ENCODE measurements around the gene CPNE7. TPM values are rescaled to one million over a fixed set of nuclear protein-coding genes. Genes with fewer than 3 reads are reported as not detected.
"Not testable (repeated sequence)": the region's sequence is repeated elsewhere in the genome, so short reads cannot be mapped to it uniquely, and the experiment has no call there.

Gene CPNE7
- total RNA-seq, 1 donor from 2014 or later, result 1.0 TPM

GRCh38 chr16:89583895-89584644 lies 8.5 kb downstream of the CPNE7 start:
- no peak for ATAC-seq

GRCh38 chr16:89584768-89585549 lies 9.4 kb downstream of the CPNE7 start:
- no peak for ATAC-seq

GRCh38 chr16:89586218-89586617 lies 10.7 kb downstream of the CPNE7 start:
- no peak for ATAC-seq

GRCh38 chr16:89586853-89587252 lies 11.3 kb downstream of the CPNE7 start:
- no peak for ATAC-seq

GRCh38 chr16:89587676-89588075 lies 12.1 kb downstream of the CPNE7 start:
- ATAC-seq, result not testable (repeated sequence)

- ATAC-seq, result peak; percentile 4
Measured at GRCh38 chr16:89588413-89589109, 13.0 kb downstream of the CPNE7 start.

- ATAC-seq, result no peak
Measured at GRCh38 chr16:89589241-89589926, 13.8 kb downstream of the CPNE7 start.

- no peak for ATAC-seq
Measured at GRCh38 chr16:89593841-89594240, 18.3 kb downstream of the CPNE7 start.

GRCh38 chr16:89595330-89596060 lies 19.9 kb downstream of the CPNE7 start:
- ATAC-seq, result no peak

GRCh38 chr16:89596061-89596689 lies 20.6 kb downstream of the CPNE7 start:
- ATAC-seq, result no peak

- no peak for ATAC-seq
Measured at GRCh38 chr16:89596957-89597649, 21.5 kb downstream of the CPNE7 start.

- no peak for ATAC-seq
Measured at GRCh38 chr16:89598199-89598598, 22.6 kb downstream of the CPNE7 start.

- peak; percentile 80 for ATAC-seq
Measured at GRCh38 chr16:89599451-89599858, 23.9 kb downstream of the CPNE7 start.

- ATAC-seq, result peak; percentile 47
Measured at GRCh38 chr16:89599902-89600301, 24.3 kb downstream of the CPNE7 start.

- peak; percentile 35 for ATAC-seq
Measured at GRCh38 chr16:89600427-89600826, 24.9 kb downstream of the CPNE7 start.

GRCh38 chr16:89600956-89601355 lies 25.4 kb downstream of the CPNE7 start:
- no peak for ATAC-seq

GRCh38 chr16:89601906-89602272 lies 26.3 kb downstream of the CPNE7 start:
- ATAC-seq, result no peak

GRCh38 chr16:89602273-89602951 lies 26.9 kb downstream of the CPNE7 start:
- peak; percentile 72 for ATAC-seq

GRCh38 chr16:89602952-89603590 lies 27.5 kb downstream of the CPNE7 start:
- ATAC-seq, result no peak

- ATAC-seq, result no peak
Measured at GRCh38 chr16:89604764-89605163, 29.2 kb downstream of the CPNE7 start.
